Uterus (tissue), 2 donors: Measurements from ENCODE around the gene KIFAP3.

Source experiments
- CTCF ChIP-seq, 4 experiments: fragments of 200-600 bp in 2 of 4; fragments of 450-650 bp in 2 of 4; sonication (generic) in 2 of 4; IDR thresholded peaks; one replicate each; pipeline ENCODE4 v1.5.1; 2016 to 2019; ENCODE audit warnings: antibody characterized with exemption in 4 of 4, mild to moderate bottlenecking in 2 of 4, moderate library complexity in 1 of 4
- POLR2A ChIP-seq, 2 donors: fragments of 450-650 bp; IDR thresholded peaks; one replicate each; pipeline ENCODE4 v1.6.1; 2016; ENCODE audit warnings: antibody characterized with exemption in 2 of 2, mild to moderate bottlenecking in 1 of 2, moderate library complexity in 1 of 2

GRCh38 chr1:169886422-169886821, 188.1 kb downstream of the KIFAP3 start:
- TF ChIP-seq CTCF (IDR thresholded peaks at IDR 0.05) (no peak), POLR2A (IDR thresholded peaks at IDR 0.05) (no peak)
